H1 (cell line): ENCODE results near the gene TPST2. TPM values are rescaled to one million over a fixed set of nuclear protein-coding genes. Genes with fewer than 3 reads are reported as not detected.

Source experiments
- CHD1 ChIP-seq: IDR thresholded peaks from 2 replicates; pipeline ENCODE4 v1.6.1; 2012; ENCODE audit warnings: low read depth, low read length, improper control_type of control experiment
- MAFK ChIP-seq: IDR thresholded peaks from 2 replicates; pipeline ENCODE4 v1.6.1; 2012; ENCODE audit warnings: low read depth, mild to moderate bottlenecking, improper control_type of control experiment, low read length
- RBBP5 ChIP-seq: IDR thresholded peaks from 2 replicates; pipeline ENCODE4 v1.7.1; 2012; ENCODE audit warnings: low read depth, mild to moderate bottlenecking, inconsistent platforms, low read length, moderate library complexity, borderline replicate concordance
- TCF12 ChIP-seq: IDR thresholded peaks from 2 replicates; pipeline ENCODE4 v1.6.1; 2011; ENCODE audit warnings: low read depth, mild to moderate bottlenecking, low read length
- TEAD4 ChIP-seq: IDR thresholded peaks from 2 replicates; pipeline ENCODE4 v1.6.1; 2012; ENCODE audit warnings: low read depth, low read length, inconsistent platforms, mixed read lengths
- polyA plus RNA-seq, 7 experiments: library from polyadenylated mRNA; depleted of rRNA in 3 of 7; stranded (reverse) in 5 of 7; unstranded in 2 of 7; fragments of >200 nt in 5 of 7; fragments of 200-250 nt in 2 of 7; gene quantifications; 1 replicate in 5 of 7; 2 replicates in 1 of 7; 4 replicates in 1 of 7; pipeline versions ENCODE4 v1.2.1 to v1.2.3, GENCODE V29; 2011 to 2013; ENCODE audit warnings: missing spikeins in 2 of 7, mixed read lengths in 2 of 7
- total RNA-seq: library from RNA; stranded (reverse); fragmentation: NEBNext Ultra II Directional; extraction: Animal tissue kit (Norgen Biotek cat#: 25700); gene quantifications from 2 replicates; pipeline ENCODE4 v1.2.1, GENCODE V29; 2021
- TF ChIP-seq, protein P1 (sequence below): fragments of 300-600 bp; sonication (generic); IDR thresholded peaks from 2 replicates; pipeline ENCODE4 v1.7.1; 2012; ENCODE audit warnings: low read length, moderate library complexity, mild to moderate bottlenecking, inconsistent platforms; ENCODE audit not compliant: insufficient replicate concordance
- TF ChIP-seq, protein P2 (sequence below): IDR thresholded peaks from 2 replicates; pipeline ENCODE4 v1.6.1; 2011; ENCODE audit warnings: low read length, improper control_type of control experiment

TPST2 gene
- total and polyA plus RNA-seq, 2 of the 8 experiments (the other 6 are each of a cell fraction or from before 2014, with no cell fraction given) = 58.8 to 143 TPM

DNA sequence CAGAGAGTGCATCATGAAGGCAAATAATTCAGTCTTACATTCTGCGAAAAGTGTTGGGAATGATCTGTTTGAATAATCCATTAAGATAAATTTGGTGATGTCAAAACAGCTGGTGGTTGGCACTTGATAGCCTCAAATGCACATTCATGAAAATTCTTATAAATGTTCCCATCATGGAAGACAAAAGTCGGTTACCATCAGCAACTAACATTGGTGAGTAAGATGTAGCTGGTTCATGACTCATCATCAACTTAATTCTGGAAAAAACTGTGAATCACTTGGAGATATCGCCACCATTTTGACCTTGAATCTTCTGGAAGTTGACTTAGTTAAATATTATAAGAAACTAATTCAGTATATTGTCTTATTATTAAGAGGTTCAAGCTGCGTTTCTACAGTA, 16.7 kb upstream of the TPST2 start (continued):
- TF ChIP-seq, protein P1, sequence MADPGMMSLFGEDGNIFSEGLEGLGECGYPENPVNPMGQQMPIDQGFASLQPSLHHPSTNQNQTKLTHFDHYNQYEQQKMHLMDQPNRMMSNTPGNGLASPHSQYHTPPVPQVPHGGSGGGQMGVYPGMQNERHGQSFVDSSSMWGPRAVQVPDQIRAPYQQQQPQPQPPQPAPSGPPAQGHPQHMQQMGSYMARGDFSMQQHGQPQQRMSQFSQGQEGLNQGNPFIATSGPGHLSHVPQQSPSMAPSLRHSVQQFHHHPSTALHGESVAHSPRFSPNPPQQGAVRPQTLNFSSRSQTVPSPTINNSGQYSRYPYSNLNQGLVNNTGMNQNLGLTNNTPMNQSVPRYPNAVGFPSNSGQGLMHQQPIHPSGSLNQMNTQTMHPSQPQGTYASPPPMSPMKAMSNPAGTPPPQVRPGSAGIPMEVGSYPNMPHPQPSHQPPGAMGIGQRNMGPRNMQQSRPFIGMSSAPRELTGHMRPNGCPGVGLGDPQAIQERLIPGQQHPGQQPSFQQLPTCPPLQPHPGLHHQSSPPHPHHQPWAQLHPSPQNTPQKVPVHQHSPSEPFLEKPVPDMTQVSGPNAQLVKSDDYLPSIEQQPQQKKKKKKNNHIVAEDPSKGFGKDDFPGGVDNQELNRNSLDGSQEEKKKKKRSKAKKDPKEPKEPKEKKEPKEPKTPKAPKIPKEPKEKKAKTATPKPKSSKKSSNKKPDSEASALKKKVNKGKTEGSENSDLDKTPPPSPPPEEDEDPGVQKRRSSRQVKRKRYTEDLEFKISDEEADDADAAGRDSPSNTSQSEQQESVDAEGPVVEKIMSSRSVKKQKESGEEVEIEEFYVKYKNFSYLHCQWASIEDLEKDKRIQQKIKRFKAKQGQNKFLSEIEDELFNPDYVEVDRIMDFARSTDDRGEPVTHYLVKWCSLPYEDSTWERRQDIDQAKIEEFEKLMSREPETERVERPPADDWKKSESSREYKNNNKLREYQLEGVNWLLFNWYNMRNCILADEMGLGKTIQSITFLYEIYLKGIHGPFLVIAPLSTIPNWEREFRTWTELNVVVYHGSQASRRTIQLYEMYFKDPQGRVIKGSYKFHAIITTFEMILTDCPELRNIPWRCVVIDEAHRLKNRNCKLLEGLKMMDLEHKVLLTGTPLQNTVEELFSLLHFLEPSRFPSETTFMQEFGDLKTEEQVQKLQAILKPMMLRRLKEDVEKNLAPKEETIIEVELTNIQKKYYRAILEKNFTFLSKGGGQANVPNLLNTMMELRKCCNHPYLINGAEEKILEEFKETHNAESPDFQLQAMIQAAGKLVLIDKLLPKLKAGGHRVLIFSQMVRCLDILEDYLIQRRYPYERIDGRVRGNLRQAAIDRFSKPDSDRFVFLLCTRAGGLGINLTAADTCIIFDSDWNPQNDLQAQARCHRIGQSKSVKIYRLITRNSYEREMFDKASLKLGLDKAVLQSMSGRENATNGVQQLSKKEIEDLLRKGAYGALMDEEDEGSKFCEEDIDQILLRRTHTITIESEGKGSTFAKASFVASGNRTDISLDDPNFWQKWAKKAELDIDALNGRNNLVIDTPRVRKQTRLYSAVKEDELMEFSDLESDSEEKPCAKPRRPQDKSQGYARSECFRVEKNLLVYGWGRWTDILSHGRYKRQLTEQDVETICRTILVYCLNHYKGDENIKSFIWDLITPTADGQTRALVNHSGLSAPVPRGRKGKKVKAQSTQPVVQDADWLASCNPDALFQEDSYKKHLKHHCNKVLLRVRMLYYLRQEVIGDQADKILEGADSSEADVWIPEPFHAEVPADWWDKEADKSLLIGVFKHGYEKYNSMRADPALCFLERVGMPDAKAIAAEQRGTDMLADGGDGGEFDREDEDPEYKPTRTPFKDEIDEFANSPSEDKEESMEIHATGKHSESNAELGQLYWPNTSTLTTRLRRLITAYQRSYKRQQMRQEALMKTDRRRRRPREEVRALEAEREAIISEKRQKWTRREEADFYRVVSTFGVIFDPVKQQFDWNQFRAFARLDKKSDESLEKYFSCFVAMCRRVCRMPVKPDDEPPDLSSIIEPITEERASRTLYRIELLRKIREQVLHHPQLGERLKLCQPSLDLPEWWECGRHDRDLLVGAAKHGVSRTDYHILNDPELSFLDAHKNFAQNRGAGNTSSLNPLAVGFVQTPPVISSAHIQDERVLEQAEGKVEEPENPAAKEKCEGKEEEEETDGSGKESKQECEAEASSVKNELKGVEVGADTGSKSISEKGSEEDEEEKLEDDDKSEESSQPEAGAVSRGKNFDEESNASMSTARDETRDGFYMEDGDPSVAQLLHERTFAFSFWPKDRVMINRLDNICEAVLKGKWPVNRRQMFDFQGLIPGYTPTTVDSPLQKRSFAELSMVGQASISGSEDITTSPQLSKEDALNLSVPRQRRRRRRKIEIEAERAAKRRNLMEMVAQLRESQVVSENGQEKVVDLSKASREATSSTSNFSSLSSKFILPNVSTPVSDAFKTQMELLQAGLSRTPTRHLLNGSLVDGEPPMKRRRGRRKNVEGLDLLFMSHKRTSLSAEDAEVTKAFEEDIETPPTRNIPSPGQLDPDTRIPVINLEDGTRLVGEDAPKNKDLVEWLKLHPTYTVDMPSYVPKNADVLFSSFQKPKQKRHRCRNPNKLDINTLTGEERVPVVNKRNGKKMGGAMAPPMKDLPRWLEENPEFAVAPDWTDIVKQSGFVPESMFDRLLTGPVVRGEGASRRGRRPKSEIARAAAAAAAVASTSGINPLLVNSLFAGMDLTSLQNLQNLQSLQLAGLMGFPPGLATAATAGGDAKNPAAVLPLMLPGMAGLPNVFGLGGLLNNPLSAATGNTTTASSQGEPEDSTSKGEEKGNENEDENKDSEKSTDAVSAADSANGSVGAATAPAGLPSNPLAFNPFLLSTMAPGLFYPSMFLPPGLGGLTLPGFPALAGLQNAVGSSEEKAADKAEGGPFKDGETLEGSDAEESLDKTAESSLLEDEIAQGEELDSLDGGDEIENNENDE = no peak
- TF ChIP-seq CHD1 (no peak), TCF12 (no peak), MAFK (no peak), TEAD4 (no peak), RBBP5 (no peak)
- TF ChIP-seq, protein P2, sequence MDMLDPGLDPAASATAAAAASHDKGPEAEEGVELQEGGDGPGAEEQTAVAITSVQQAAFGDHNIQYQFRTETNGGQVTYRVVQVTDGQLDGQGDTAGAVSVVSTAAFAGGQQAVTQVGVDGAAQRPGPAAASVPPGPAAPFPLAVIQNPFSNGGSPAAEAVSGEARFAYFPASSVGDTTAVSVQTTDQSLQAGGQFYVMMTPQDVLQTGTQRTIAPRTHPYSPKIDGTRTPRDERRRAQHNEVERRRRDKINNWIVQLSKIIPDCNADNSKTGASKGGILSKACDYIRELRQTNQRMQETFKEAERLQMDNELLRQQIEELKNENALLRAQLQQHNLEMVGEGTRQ = no peak
